Heart left ventricle (tissue), 13 donors: ENCODE results near the gene PTPMT1.

Experiments
- POLR2A ChIP-seq, 2 donors: fragments of 450-650 bp; IDR thresholded peaks; one replicate each; pipeline ENCODE4 v1.6.1; 2017; ENCODE audit warnings: antibody characterized with exemption in 2 of 2, mild to moderate bottlenecking in 2 of 2, moderate library complexity in 2 of 2
- TF ChIP-seq, protein P1 (sequence below), 12 donors: fragments of 200-600 bp; sonication (generic) in 4 of 12; IDR thresholded peaks; one replicate each; pipeline versions ENCODE4 v1.5.0 to v1.8.0; 2018 to 2022; ENCODE audit warnings: antibody characterized with exemption in 12 of 12, mild to moderate bottlenecking in 5 of 12
- donor health status: ischemic (EF 13 %, LVEDD 7.1; RV severe dilation, severe dysfunction).
- donor health status: DM: no; HTN: yes; CAD: no.
- donor health status: DM: no; HTN: no; CAD: no.
- donor health status: ischemic (EF 25% LVEDD 6.9; RV normal size, moderate dysfunction).
- donor health status: ischemic (EF 25% LVEDD 5.7; RV mildly dilated, moderate dysfunction).
- donor health status: ischemic (EF 35%, LVEDD 5.7; RV mildly dilated, moderate dysfunction).
- donor health status: nonischemic (EF 11% LVEDD 7.7; RV severe dilation, severe dysfunction).
- donor health status: DM: yes; HTN: yes; CAD: no.
- donor health status: PGD.
- donor health status: ischemic (EF 29% LVEDD 5.4; RV normal size, mild dysfunction).
- donor health status: nonischemic (EF 23%, LVEDD 6.1; RV moderate dilation, normal function).

DNA sequence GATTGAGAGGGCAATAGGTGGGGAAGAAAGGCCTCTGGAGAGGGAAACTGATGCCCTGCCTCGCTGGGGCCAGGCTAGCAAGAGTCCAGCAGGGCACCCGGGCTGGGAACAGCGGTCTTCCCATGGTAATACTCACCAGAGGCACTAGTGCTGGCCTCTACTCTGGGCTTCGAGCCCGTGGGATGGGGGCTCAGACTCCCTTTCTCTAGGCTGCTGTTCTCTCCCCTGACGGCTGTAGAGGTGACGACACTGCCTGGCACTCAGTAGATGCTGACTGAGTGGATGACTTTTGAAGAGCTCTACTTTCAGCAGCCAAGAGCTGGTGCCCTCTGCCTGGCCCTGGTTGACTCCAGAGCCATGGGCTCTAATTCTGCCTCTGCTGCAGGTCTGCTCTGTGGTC lies 29.6 kb downstream of the PTPMT1 start:
- TF ChIP-seq, protein P1, sequence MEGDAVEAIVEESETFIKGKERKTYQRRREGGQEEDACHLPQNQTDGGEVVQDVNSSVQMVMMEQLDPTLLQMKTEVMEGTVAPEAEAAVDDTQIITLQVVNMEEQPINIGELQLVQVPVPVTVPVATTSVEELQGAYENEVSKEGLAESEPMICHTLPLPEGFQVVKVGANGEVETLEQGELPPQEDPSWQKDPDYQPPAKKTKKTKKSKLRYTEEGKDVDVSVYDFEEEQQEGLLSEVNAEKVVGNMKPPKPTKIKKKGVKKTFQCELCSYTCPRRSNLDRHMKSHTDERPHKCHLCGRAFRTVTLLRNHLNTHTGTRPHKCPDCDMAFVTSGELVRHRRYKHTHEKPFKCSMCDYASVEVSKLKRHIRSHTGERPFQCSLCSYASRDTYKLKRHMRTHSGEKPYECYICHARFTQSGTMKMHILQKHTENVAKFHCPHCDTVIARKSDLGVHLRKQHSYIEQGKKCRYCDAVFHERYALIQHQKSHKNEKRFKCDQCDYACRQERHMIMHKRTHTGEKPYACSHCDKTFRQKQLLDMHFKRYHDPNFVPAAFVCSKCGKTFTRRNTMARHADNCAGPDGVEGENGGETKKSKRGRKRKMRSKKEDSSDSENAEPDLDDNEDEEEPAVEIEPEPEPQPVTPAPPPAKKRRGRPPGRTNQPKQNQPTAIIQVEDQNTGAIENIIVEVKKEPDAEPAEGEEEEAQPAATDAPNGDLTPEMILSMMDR (IDR thresholded peaks at IDR 0.05) = no peak
- TF ChIP-seq POLR2A (IDR thresholded peaks at IDR 0.05) = no peak
